ENCODE data around the gene NAA50. TPM values are rescaled to one million over a fixed set of nuclear protein-coding genes. Genes with fewer than 3 reads are reported as not detected.
A peak's percentile ranks its signal among the peaks of the same experiment; 100 is the strongest.

The NAA50 gene
- total and polyA plus RNA-seq, 4 donors: 30.6 to 75.7 (median 52.8) TPM

GRCh38 chr3:113712129-113712528 lies 33.9 kb downstream of the NAA50 start:
- Histone ChIP-seq H3K9me3 (ENCODE audit: control insufficient read depth, low read length) (no peaks in the 10 kb centered on the region), H3K27ac (ENCODE audit: low read depth in 1 of 2, low read length in 2 of 2) (no peak overlapping the region), H3K4me1 (ENCODE audit: control insufficient read depth in 1 of 2, insufficient read depth in 2 of 2, low read length in 2 of 2) (no peaks in the 10 kb centered on the region), H3K27me3 (ENCODE audit: control insufficient read depth in 1 of 2, insufficient read depth in 2 of 2, low read length in 1 of 2) (no peaks in the 10 kb centered on the region), H3K36me3 (ENCODE audit: control insufficient read depth in 1 of 2, insufficient read depth in 2 of 2, low read length in 1 of 2) (no peaks in the 10 kb centered on the region), H3K4me3 (ENCODE audit: low read length in 2 of 2) (no peak overlapping the region)
- no peak for ATAC-seq (ENCODE audit: low FRiP score)
- WGBS, 2 donors: 40 to 42% methylated on average over 3 of the region's 3 CpGs
- no peak for DNase-seq
- intact Hi-C loops (cut with DNase I): no loop called here

GRCh38 chr3:113707835-113708234 lies 38.2 kb downstream of the NAA50 start:
- 95% methylated on average over 4 of the region's 4 CpGs for WGBS, 2 donors
- no peaks in the 10 kb centered on the region for H3K9me3 ChIP-seq (ENCODE audit: control insufficient read depth, low read length)
- no peak overlapping the region for H3K4me3 ChIP-seq (ENCODE audit: low read length in 2 of 2)
- H3K4me1 ChIP-seq (ENCODE audit: control insufficient read depth in 1 of 2, insufficient read depth in 2 of 2, low read length in 2 of 2): no peaks in the 10 kb centered on the region
- DNase-seq: no peak
- no peak for ATAC-seq (ENCODE audit: low FRiP score)
- H3K27ac ChIP-seq (ENCODE audit: low read depth in 1 of 2, low read length in 2 of 2): no peak overlapping the region
- H3K27me3 ChIP-seq (ENCODE audit: control insufficient read depth in 1 of 2, insufficient read depth in 2 of 2, low read length in 1 of 2): no peaks in the 10 kb centered on the region
- intact Hi-C loops (cut with DNase I): no loop called here
- no peaks in the 10 kb centered on the region for H3K36me3 ChIP-seq (ENCODE audit: control insufficient read depth in 1 of 2, insufficient read depth in 2 of 2, low read length in 1 of 2)

GRCh38 chr3:113698956-113699355 lies 47.1 kb downstream of the NAA50 start:
- no peaks in the 10 kb centered on the region for H3K9me3 ChIP-seq (ENCODE audit: control insufficient read depth, low read length)
- H3K27ac ChIP-seq (ENCODE audit: low read depth in 1 of 2, low read length in 2 of 2): peak overlapping the region in 1 of 2 donors; percentile 30
- intact Hi-C loops (cut with DNase I): loop anchor here in 1 of 2 donors (10.0 kb wide), 1 partner anchor 184 kb away; the partner anchor contains the start of gene SPICE1
- ATAC-seq (ENCODE audit: low FRiP score) (no peak), DNase-seq (no peak)
- H3K27me3 ChIP-seq (ENCODE audit: control insufficient read depth in 1 of 2, insufficient read depth in 2 of 2, low read length in 1 of 2): no peaks in the 10 kb centered on the region
- peaks cover 0 to 8% of the 10 kb centered on the region in 2 donors for H3K4me1 ChIP-seq (ENCODE audit: control insufficient read depth in 1 of 2, insufficient read depth in 2 of 2, low read length in 2 of 2)
- WGBS, 2 donors: 11 to 12% methylated on average over 24 of the region's 24 CpGs
- no peaks in the 10 kb centered on the region for H3K36me3 ChIP-seq (ENCODE audit: control insufficient read depth in 1 of 2, insufficient read depth in 2 of 2, low read length in 1 of 2)
- H3K4me3 ChIP-seq (ENCODE audit: low read length in 2 of 2): peak overlapping the region in 1 of 2 donors; percentile 43

- Histone ChIP-seq H3K36me3 (ENCODE audit: control insufficient read depth in 1 of 2, insufficient read depth in 2 of 2, low read length in 1 of 2) (no peaks in the 10 kb centered on the region), H3K4me3 (ENCODE audit: low read length in 2 of 2) (no peak overlapping the region), H3K4me1 (ENCODE audit: control insufficient read depth in 1 of 2, insufficient read depth in 2 of 2, low read length in 2 of 2) (peaks cover 0 to 8% of the 10 kb centered on the region in 2 donors), H3K27ac (ENCODE audit: low read depth in 1 of 2, low read length in 2 of 2) (no peak overlapping the region), H3K9me3 (ENCODE audit: control insufficient read depth, low read length) (no peaks in the 10 kb centered on the region), H3K27me3 (ENCODE audit: control insufficient read depth in 1 of 2, insufficient read depth in 2 of 2, low read length in 1 of 2) (no peaks in the 10 kb centered on the region)
- ATAC-seq (ENCODE audit: low FRiP score) (no peak), DNase-seq (no peak)
- intact Hi-C loops (cut with DNase I): loop anchor here in 1 of 2 donors (10.0 kb wide), 1 partner anchor 183 kb away; the partner anchor contains the start of gene SPICE1
- 56 to 60% methylated on average over 6 of the region's 6 CpGs for WGBS, 2 donors
These were observed 47.8 kb downstream of the NAA50 start for GRCh38 chr3:113698213-113698742.

- no peak for ATAC-seq (ENCODE audit: low FRiP score)
- H3K4me3 ChIP-seq (ENCODE audit: low read length in 2 of 2): peak overlapping the region; percentile 78 to 88
- no peaks in the 10 kb centered on the region for H3K27me3 ChIP-seq (ENCODE audit: control insufficient read depth in 1 of 2, insufficient read depth in 2 of 2, low read length in 1 of 2)
- H3K9me3 ChIP-seq (ENCODE audit: control insufficient read depth, low read length): no peaks in the 10 kb centered on the region
- no peak for DNase-seq
- H3K27ac ChIP-seq (ENCODE audit: low read depth in 1 of 2, low read length in 2 of 2): peak overlapping the region; percentile 50 to 65
- no peaks in the 10 kb centered on the region for H3K36me3 ChIP-seq (ENCODE audit: control insufficient read depth in 1 of 2, insufficient read depth in 2 of 2, low read length in 1 of 2)
- intact Hi-C loops (cut with DNase I): loop anchor here in 1 of 2 donors (10.0 kb wide), 1 partner anchor 183 kb away; the partner anchor contains the start of gene SPICE1
- peaks cover 0 to 8% of the 10 kb centered on the region in 2 donors for H3K4me1 ChIP-seq (ENCODE audit: control insufficient read depth in 1 of 2, insufficient read depth in 2 of 2, low read length in 2 of 2)
- WGBS, 2 donors: 6% methylated on average over 10 of the region's 10 CpGs
These were observed 48.5 kb downstream of the NAA50 start for GRCh38 chr3:113697500-113698090.

GRCh38 chr3:113696658-113697499 lies 49.2 kb downstream of the NAA50 start:
- ATAC-seq (ENCODE audit: low FRiP score): peak; percentile 98
- H3K27me3 ChIP-seq (ENCODE audit: control insufficient read depth in 1 of 2, insufficient read depth in 2 of 2, low read length in 1 of 2): no peaks in the 10 kb centered on the region
- peak overlapping the region; percentile 50 to 65 for H3K27ac ChIP-seq (ENCODE audit: low read depth in 1 of 2, low read length in 2 of 2)
- intact Hi-C loops (cut with DNase I): loop anchor here in 1 of 2 donors (1.0 to 10.0 kb wide), 2 partner anchors 49 to 182 kb away; partner anchors contain the start of genes NAA50 and SPICE1
- WGBS, 2 donors: 1% methylated on average over 34 to 38 of the region's 38 CpGs
- peak; percentile 99 to 100 for DNase-seq
- no peaks in the 10 kb centered on the region for H3K36me3 ChIP-seq (ENCODE audit: control insufficient read depth in 1 of 2, insufficient read depth in 2 of 2, low read length in 1 of 2)
- H3K9me3 ChIP-seq (ENCODE audit: control insufficient read depth, low read length): no peaks in the 10 kb centered on the region
- peak overlapping the region; percentile 78 to 88 for H3K4me3 ChIP-seq (ENCODE audit: low read length in 2 of 2)
- H3K4me1 ChIP-seq (ENCODE audit: control insufficient read depth in 1 of 2, insufficient read depth in 2 of 2, low read length in 2 of 2): peaks cover 0 to 8% of the 10 kb centered on the region in 2 donors

- H3K27ac ChIP-seq (ENCODE audit: low read depth in 1 of 2, low read length in 2 of 2): peak within 1 kb of the TSS; percentile 88 to 99
- ATAC-seq (ENCODE audit: low FRiP score) (peak; percentile 89), DNase-seq (peak; percentile 90 to 91)
- H3K9me3 ChIP-seq (ENCODE audit: control insufficient read depth, low read length): no peaks in the 10 kb centered on the region
- intact Hi-C loops (cut with DNase I): loop anchor here in 1 of 2 donors (1.0 to 10.0 kb wide), 2 partner anchors 50 to 181 kb away; partner anchors contain the start of genes NAA50 and SPICE1
- H3K4me3 ChIP-seq (ENCODE audit: low read length in 2 of 2): peak within 1 kb of the TSS; percentile 97 to 99
- no peaks in the 10 kb centered on the region for H3K36me3 ChIP-seq (ENCODE audit: control insufficient read depth in 1 of 2, insufficient read depth in 2 of 2, low read length in 1 of 2)
- H3K4me1 ChIP-seq (ENCODE audit: control insufficient read depth in 1 of 2, insufficient read depth in 2 of 2, low read length in 2 of 2): peaks cover 0 to 8% of the 10 kb centered on the region in 2 donors
- WGBS, 2 donors: 0% methylated on average over 27 to 75 of the region's 75 CpGs
- H3K27me3 ChIP-seq (ENCODE audit: control insufficient read depth in 1 of 2, insufficient read depth in 2 of 2, low read length in 1 of 2): no peaks in the 10 kb centered on the region
These were observed 50.0 kb downstream of the NAA50 start, which contains the start of gene USF3 for GRCh38 chr3:113695786-113696645. Gene USF3 (minus strand): TSS chr3:113696642. CDS start chr3:113674878, 21,764 bp downstream.

- Histone ChIP-seq H3K27me3 (ENCODE audit: control insufficient read depth in 1 of 2, insufficient read depth in 2 of 2, low read length in 1 of 2) (no peaks in the 10 kb centered on the region), H3K36me3 (ENCODE audit: control insufficient read depth in 1 of 2, insufficient read depth in 2 of 2, low read length in 1 of 2) (no peaks in the 10 kb centered on the region), H3K4me3 (ENCODE audit: low read length in 2 of 2) (peak overlapping the region; percentile 97 to 99), H3K9me3 (ENCODE audit: control insufficient read depth, low read length) (no peaks in the 10 kb centered on the region), H3K27ac (ENCODE audit: low read depth in 1 of 2, low read length in 2 of 2) (no peak overlapping the region), H3K4me1 (ENCODE audit: control insufficient read depth in 1 of 2, insufficient read depth in 2 of 2, low read length in 2 of 2) (peaks cover 0 to 8% of the 10 kb centered on the region in 2 donors)
- ATAC-seq (ENCODE audit: low FRiP score): no peak
- WGBS, 2 donors: 3 to 11% methylated on average over 8 of the region's 8 CpGs
- DNase-seq: no peak
- intact Hi-C loops (cut with DNase I): loop anchor here in 1 of 2 donors (10.0 kb wide), 1 partner anchor 181 kb away; the partner anchor contains the start of gene SPICE1
These were observed 50.6 kb downstream of the NAA50 start for GRCh38 chr3:113695431-113695785.

Measured in aorta (tissue), 5 donors.